Measurements from ENCODE around the gene IL19. TPM values are rescaled to one million over a fixed set of nuclear protein-coding genes. Genes with fewer than 3 reads are reported as not detected.

Gene IL19
- total RNA-seq, 1 donor from 2014 or later, result not detected

GRCh38 chr1:206803221-206803730, 32.7 kb downstream of the IL19 start:
- Mint-ChIP-seq H3K27me3 (peaks cover 29% of the 10 kb centered on the region), H3K9me3 (no peaks in the 10 kb centered on the region), H3K36me3 (ENCODE audit: low read depth) (peaks cover 5% of the 10 kb centered on the region), H3K27ac (peak overlapping the region; percentile 87), H3K4me3 (peak overlapping the region; percentile 55), H3K4me1 (peaks cover 77% of the 10 kb centered on the region)
- DNase-seq, result peak; percentile 94
- intact Hi-C loops (cut with micrococcal nuclease), result loop anchor here (1.0 kb wide), 5 partner anchors 13 to 533 kb away; no protein-coding TSS in a partner anchor

GRCh38 chr1:206804156-206804737, 33.7 kb downstream of the IL19 start:
- Mint-ChIP-seq H3K9me3 (no peaks in the 10 kb centered on the region), H3K36me3 (ENCODE audit: low read depth) (peaks cover 5% of the 10 kb centered on the region), H3K27ac (peak overlapping the region; percentile 87), H3K27me3 (peaks cover 29% of the 10 kb centered on the region), H3K4me1 (peaks cover 76% of the 10 kb centered on the region), H3K4me3 (peak overlapping the region; percentile 55)
- no peak for DNase-seq
- intact Hi-C loops (cut with micrococcal nuclease), result no loop called here

GRCh38 chr1:206805357-206805756, 34.8 kb downstream of the IL19 start:
- peaks cover 5% of the 10 kb centered on the region for H3K36me3 Mint-ChIP-seq (ENCODE audit: low read depth)

GRCh38 chr1:206808615-206809014, 38.0 kb downstream of the IL19 start:
- peak; percentile 87 for DNase-seq
- peaks cover 47% of the 10 kb centered on the region for H3K4me1 Mint-ChIP-seq
- H3K9me3 Mint-ChIP-seq, result peaks cover 12% of the 10 kb centered on the region
- H3K36me3 Mint-ChIP-seq (ENCODE audit: low read depth), result peaks cover 16% of the 10 kb centered on the region
- H3K4me3 Mint-ChIP-seq, result no peak overlapping the region
- H3K27ac Mint-ChIP-seq, result peak overlapping the region; percentile 12
- intact Hi-C loops (cut with micrococcal nuclease), result loop anchor here (1.0 to 5.0 kb wide), 5 partner anchors 74 to 174 kb away; partner anchors contain the start of gene DYRK3
- peaks cover 8% of the 10 kb centered on the region for H3K27me3 Mint-ChIP-seq

More at GRCh38 chr1:206805357-206805756, 34.8 kb downstream of the IL19 start:
- Mint-ChIP-seq H3K4me1 (peaks cover 74% of the 10 kb centered on the region), H3K4me3 (no peak overlapping the region), H3K9me3 (no peaks in the 10 kb centered on the region), H3K27ac (peak overlapping the region; percentile 18), H3K27me3 (peaks cover 23% of the 10 kb centered on the region)
- no peak for DNase-seq
- intact Hi-C loops (cut with micrococcal nuclease), result loop anchor here (5.0 kb wide), 1 partner anchor 177 kb away; no protein-coding TSS in a partner anchor

- H3K4me3 Mint-ChIP-seq, result no peak overlapping the region
- peaks cover 15% of the 10 kb centered on the region for H3K9me3 Mint-ChIP-seq
- intact Hi-C loops (cut with micrococcal nuclease), result loop anchor here (1.0 to 5.0 kb wide), 3 partner anchors 103 to 175 kb away; partner anchors contain the start of gene DYRK3
- H3K4me1 Mint-ChIP-seq, result peaks cover 40% of the 10 kb centered on the region
- H3K27ac Mint-ChIP-seq, result no peak overlapping the region
- H3K36me3 Mint-ChIP-seq (ENCODE audit: low read depth), result peaks cover 18% of the 10 kb centered on the region
- DNase-seq, result peak; percentile 80
- peaks cover 8% of the 10 kb centered on the region for H3K27me3 Mint-ChIP-seq
Observed at GRCh38 chr1:206809504-206810084, 39.0 kb downstream of the IL19 start.

GRCh38 chr1:206812471-206812870, 41.9 kb downstream of the IL19 start:
- DNase-seq, result no peak
- intact Hi-C loops (cut with micrococcal nuclease), result no loop called here
- peaks cover 23% of the 10 kb centered on the region for H3K36me3 Mint-ChIP-seq (ENCODE audit: low read depth)
- H3K27ac Mint-ChIP-seq, result no peak overlapping the region
- H3K27me3 Mint-ChIP-seq, result peaks cover 5% of the 10 kb centered on the region
- no peak overlapping the region for H3K4me3 Mint-ChIP-seq
- H3K9me3 Mint-ChIP-seq, result peaks cover 15% of the 10 kb centered on the region
- peaks cover 35% of the 10 kb centered on the region for H3K4me1 Mint-ChIP-seq

- DNase-seq, result no peak
- H3K9me3 Mint-ChIP-seq, result peaks cover 15% of the 10 kb centered on the region
- no peaks in the 10 kb centered on the region for H3K27me3 Mint-ChIP-seq
- intact Hi-C loops (cut with micrococcal nuclease), result no loop called here
- H3K4me1 Mint-ChIP-seq, result peaks cover 24% of the 10 kb centered on the region
- H3K36me3 Mint-ChIP-seq (ENCODE audit: low read depth), result peaks cover 23% of the 10 kb centered on the region
- H3K27ac Mint-ChIP-seq, result no peak overlapping the region
- no peak overlapping the region for H3K4me3 Mint-ChIP-seq
Observed at GRCh38 chr1:206814716-206815341, 44.3 kb downstream of the IL19 start.

GRCh38 chr1:206816390-206817287, 46.1 kb downstream of the IL19 start:
- Mint-ChIP-seq H3K27ac (peak overlapping the region; percentile 83), H3K4me1 (peaks cover 27% of the 10 kb centered on the region), H3K9me3 (peaks cover 15% of the 10 kb centered on the region), H3K4me3 (peak overlapping the region; percentile 46), H3K27me3 (no peaks in the 10 kb centered on the region), H3K36me3 (ENCODE audit: low read depth) (peaks cover 19% of the 10 kb centered on the region)
- peak; percentile 85 for DNase-seq
- intact Hi-C loops (cut with micrococcal nuclease), result loop anchor here (1.0 to 2.0 kb wide), 3 partner anchors 13 to 50 kb away; partner anchors contain the start of gene IL20

- intact Hi-C loops (cut with micrococcal nuclease), result no loop called here
- Mint-ChIP-seq H3K36me3 (ENCODE audit: low read depth) (no peaks in the 10 kb centered on the region), H3K27ac (no peak overlapping the region), H3K4me3 (no peak overlapping the region), H3K27me3 (no peaks in the 10 kb centered on the region), H3K4me1 (peaks cover 26% of the 10 kb centered on the region), H3K9me3 (no peaks in the 10 kb centered on the region)
- DNase-seq, result no peak
Observed at GRCh38 chr1:206821493-206821892, 50.9 kb downstream of the IL19 start.

GRCh38 chr1:206823727-206824126, 53.2 kb downstream of the IL19 start:
- no peak overlapping the region for H3K4me3 Mint-ChIP-seq
- DNase-seq, result no peak
- intact Hi-C loops (cut with micrococcal nuclease), result no loop called here
- H3K4me1 Mint-ChIP-seq, result peaks cover 20% of the 10 kb centered on the region
- H3K27me3 Mint-ChIP-seq, result no peaks in the 10 kb centered on the region
- no peak overlapping the region for H3K27ac Mint-ChIP-seq
- no peaks in the 10 kb centered on the region for H3K36me3 Mint-ChIP-seq (ENCODE audit: low read depth)
- H3K9me3 Mint-ChIP-seq, result no peaks in the 10 kb centered on the region

GRCh38 chr1:206824331-206824730, 53.8 kb downstream of the IL19 start:
- H3K36me3 Mint-ChIP-seq (ENCODE audit: low read depth), result no peaks in the 10 kb centered on the region
- peaks cover 26% of the 10 kb centered on the region for H3K4me1 Mint-ChIP-seq
- H3K4me3 Mint-ChIP-seq, result no peak overlapping the region
- H3K27ac Mint-ChIP-seq, result no peak overlapping the region
- no peaks in the 10 kb centered on the region for H3K9me3 Mint-ChIP-seq
- intact Hi-C loops (cut with micrococcal nuclease), result no loop called here
- no peaks in the 10 kb centered on the region for H3K27me3 Mint-ChIP-seq
- no peak for DNase-seq

GRCh38 chr1:206826394-206826793, 55.8 kb downstream of the IL19 start:
- H3K9me3 Mint-ChIP-seq, result no peaks in the 10 kb centered on the region
- no peak overlapping the region for H3K27ac Mint-ChIP-seq
- peaks cover 1% of the 10 kb centered on the region for H3K27me3 Mint-ChIP-seq
- intact Hi-C loops (cut with micrococcal nuclease), result no loop called here
- H3K4me1 Mint-ChIP-seq, result peaks cover 34% of the 10 kb centered on the region
- DNase-seq, result no peak
- no peaks in the 10 kb centered on the region for H3K36me3 Mint-ChIP-seq (ENCODE audit: low read depth)
- H3K4me3 Mint-ChIP-seq, result no peak overlapping the region

GRCh38 chr1:206828061-206828460, 57.5 kb downstream of the IL19 start:
- Mint-ChIP-seq H3K36me3 (ENCODE audit: low read depth) (no peaks in the 10 kb centered on the region), H3K4me1 (peaks cover 46% of the 10 kb centered on the region), H3K27ac (no peak overlapping the region), H3K4me3 (no peak overlapping the region), H3K9me3 (no peaks in the 10 kb centered on the region), H3K27me3 (peaks cover 3% of the 10 kb centered on the region)
- DNase-seq, result no peak
- intact Hi-C loops (cut with micrococcal nuclease), result no loop called here

Measured in activated CD4-positive, alpha-beta T cell treated with anti-CD3 and anti-CD28 coated beads, Interleukin-2, amount 10 ng/mL, durations not matched to agents 24 days and 14 days (primary cell).